Tibial nerve (tissue), 4 donors: ENCODE data around the gene FGD2. TPM values are rescaled to one million over a fixed set of nuclear protein-coding genes. Genes with fewer than 3 reads are reported as not detected.

Experiments used
- DNase-seq, 2 donors: peaks; one replicate each; pipeline ENCODE4 v3.0.0-alpha.2; 2019; ENCODE audit warnings: low spot score in 2 of 2
- H3K27ac ChIP-seq, 4 donors: fragments of 200-600 bp; sonication (generic) in 3 of 4; one replicate each; pipeline ENCODE4 v1.5.1; 2017 to 2019; ENCODE audit warnings: mild to moderate bottlenecking in 1 of 4
- H3K27me3 ChIP-seq, 2 donors: fragments of 200-600 bp; sonication (generic) in 1 of 2; one replicate each; pipeline versions ENCODE4 v1.5.1 to v1.6.0; 2017 to 2019
- H3K36me3 ChIP-seq, 3 donors: fragments of 200-600 bp; sonication (generic); one replicate each; pipeline ENCODE4 v1.5.1; 2018 to 2019
- H3K4me1 ChIP-seq, 4 donors: fragments of 200-600 bp; sonication (generic) in 3 of 4; one replicate each; pipeline ENCODE4 v1.5.1; 2017 to 2019
- H3K4me3 ChIP-seq, 4 donors: fragments of 200-600 bp; sonication (generic) in 3 of 4; one replicate each; pipeline ENCODE4 v1.5.1; 2017 to 2019; ENCODE audit warnings: mild to moderate bottlenecking in 1 of 4, moderate library complexity in 1 of 4
- H3K9me3 ChIP-seq, 4 donors: fragments of 200-600 bp; sonication (generic) in 3 of 4; one replicate each; pipeline ENCODE4 v1.5.1; 2017 to 2019
- EP300 ChIP-seq, 2 donors: sonication (generic); formaldehyde crosslinking; IDR thresholded peaks; one replicate each; pipeline ENCODE4 v1.6.1; 2017; ENCODE audit warnings: antibody characterized with exemption in 2 of 2, mild to moderate bottlenecking in 1 of 2
- POLR2A ChIP-seq, 2 donors: fragments of 450-650 bp; IDR thresholded peaks; one replicate each; pipeline ENCODE4 v1.6.1; 2017; ENCODE audit warnings: antibody characterized with exemption in 2 of 2, mild to moderate bottlenecking in 2 of 2, moderate library complexity in 2 of 2
- WGBS, 2 donors: methylation state at CpG; one replicate each; pipeline ENCODE4 v1.1.5; 2018; 5-methylcytosine and 5-hydroxymethylcytosine counted together
- total RNA-seq, 4 donors: library from RNA; depleted of rRNA; stranded (reverse); fragments of >200 nt; gene quantifications; one replicate each; pipeline ENCODE4 v1.1.0, GENCODE V29; 2016
- TF ChIP-seq, protein P1 (sequence below), 5 experiments: fragments of 200-600 bp in 3 of 5; fragments of 450-650 bp in 2 of 5; sonication (generic) in 3 of 5; IDR thresholded peaks; one replicate each; pipeline ENCODE4 v1.5.1; 2016 to 2019; ENCODE audit warnings: antibody characterized with exemption in 5 of 5, mild to moderate bottlenecking in 3 of 5, moderate library complexity in 2 of 5

The FGD2 gene
- total RNA-seq, 4 donors from 2014 or later = 40.9 to 182 (median 48.5) TPM

DNA sequence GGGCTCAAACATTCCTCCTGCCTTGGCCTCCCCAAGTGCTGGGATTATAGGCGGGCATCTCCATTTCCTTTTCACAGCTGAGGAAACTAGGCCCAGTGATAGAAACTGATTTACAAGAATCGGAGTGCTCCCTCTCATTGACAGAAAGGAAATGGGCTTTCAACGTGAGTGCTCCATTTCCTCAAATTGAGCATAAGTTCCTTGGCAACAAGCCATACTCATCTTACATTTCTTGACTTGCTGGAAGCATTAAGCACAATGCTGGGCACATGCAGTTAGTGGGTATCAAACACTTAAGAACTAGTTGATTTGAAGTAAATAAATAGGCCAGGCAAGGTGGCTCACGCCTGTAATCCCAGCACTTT, 54.7 kb downstream of the FGD2 start:
- 79 to 85% methylated on average over 4 of the region's 4 CpGs for WGBS, 2 donors

GRCh38 chr6:37061157-37061804, 55.8 kb downstream of the FGD2 start:
- H3K9me3 ChIP-seq = no peaks in the 10 kb centered on the region
- no peaks in the 10 kb centered on the region for H3K27me3 ChIP-seq
- no peak for TF ChIP-seq EP300 (IDR thresholded peaks at IDR 0.05)
- TF ChIP-seq, protein P1, sequence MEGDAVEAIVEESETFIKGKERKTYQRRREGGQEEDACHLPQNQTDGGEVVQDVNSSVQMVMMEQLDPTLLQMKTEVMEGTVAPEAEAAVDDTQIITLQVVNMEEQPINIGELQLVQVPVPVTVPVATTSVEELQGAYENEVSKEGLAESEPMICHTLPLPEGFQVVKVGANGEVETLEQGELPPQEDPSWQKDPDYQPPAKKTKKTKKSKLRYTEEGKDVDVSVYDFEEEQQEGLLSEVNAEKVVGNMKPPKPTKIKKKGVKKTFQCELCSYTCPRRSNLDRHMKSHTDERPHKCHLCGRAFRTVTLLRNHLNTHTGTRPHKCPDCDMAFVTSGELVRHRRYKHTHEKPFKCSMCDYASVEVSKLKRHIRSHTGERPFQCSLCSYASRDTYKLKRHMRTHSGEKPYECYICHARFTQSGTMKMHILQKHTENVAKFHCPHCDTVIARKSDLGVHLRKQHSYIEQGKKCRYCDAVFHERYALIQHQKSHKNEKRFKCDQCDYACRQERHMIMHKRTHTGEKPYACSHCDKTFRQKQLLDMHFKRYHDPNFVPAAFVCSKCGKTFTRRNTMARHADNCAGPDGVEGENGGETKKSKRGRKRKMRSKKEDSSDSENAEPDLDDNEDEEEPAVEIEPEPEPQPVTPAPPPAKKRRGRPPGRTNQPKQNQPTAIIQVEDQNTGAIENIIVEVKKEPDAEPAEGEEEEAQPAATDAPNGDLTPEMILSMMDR (IDR thresholded peaks at IDR 0.05) = no peak
- no peak for TF ChIP-seq POLR2A (IDR thresholded peaks at IDR 0.05)
- H3K4me3 ChIP-seq = no peak overlapping the region
- WGBS, 2 donors = 64 to 85% methylated on average over 11 of the region's 11 CpGs
- no peaks in the 10 kb centered on the region for H3K36me3 ChIP-seq
- peaks cover 0 to 14% (median 8%) of the 10 kb centered on the region in 4 donors for H3K4me1 ChIP-seq
- H3K27ac ChIP-seq = no peak overlapping the region
- DNase-seq = no peak

More for the DNA sequence above, 54.7 kb downstream of the FGD2 start:
- Histone ChIP-seq H3K9me3 (no peaks in the 10 kb centered on the region), H3K4me3 (no peak overlapping the region), H3K36me3 (no peaks in the 10 kb centered on the region), H3K4me1 (peaks cover 0 to 14% (median 8%) of the 10 kb centered on the region in 4 donors), H3K27me3 (no peaks in the 10 kb centered on the region), H3K27ac (peak overlapping the region in 1 of 4 donors; percentile 50)
- no peak for DNase-seq
- TF ChIP-seq, protein P1 (IDR thresholded peaks at IDR 0.05) = no peak
- TF ChIP-seq EP300 (IDR thresholded peaks at IDR 0.05) = no peak
- no peak for TF ChIP-seq POLR2A (IDR thresholded peaks at IDR 0.05)

GRCh38 chr6:37062424-37062823, 57.0 kb downstream of the FGD2 start:
- Histone ChIP-seq H3K4me1 (peaks cover 0 to 14% (median 8%) of the 10 kb centered on the region in 4 donors), H3K4me3 (no peak overlapping the region), H3K9me3 (no peaks in the 10 kb centered on the region), H3K27ac (no peak overlapping the region), H3K27me3 (no peaks in the 10 kb centered on the region), H3K36me3 (no peaks in the 10 kb centered on the region)
- no peak for TF ChIP-seq EP300 (IDR thresholded peaks at IDR 0.05)
- TF ChIP-seq POLR2A (IDR thresholded peaks at IDR 0.05) = no peak
- TF ChIP-seq, protein P1 (IDR thresholded peaks at IDR 0.05) = no peak
- DNase-seq = no peak
- 77 to 81% methylated on average over 6 of the region's 6 CpGs for WGBS, 2 donors

- no peak for DNase-seq
- TF ChIP-seq POLR2A (IDR thresholded peaks at IDR 0.05) (no peak), EP300 (IDR thresholded peaks at IDR 0.05) (no peak)
- TF ChIP-seq, protein P1 (IDR thresholded peaks at IDR 0.05) = no peak
- H3K9me3 ChIP-seq = peaks cover 0 to 6% (median 0%) of the 10 kb centered on the region in 4 donors
- no peaks in the 10 kb centered on the region for H3K4me1 ChIP-seq
- no peaks in the 10 kb centered on the region for H3K36me3 ChIP-seq
- 83 to 84% methylated on average over 17 of the region's 17 CpGs for WGBS, 2 donors
- H3K27me3 ChIP-seq = no peaks in the 10 kb centered on the region
- H3K4me3 ChIP-seq = no peak overlapping the region
- no peak overlapping the region for H3K27ac ChIP-seq
Observed at GRCh38 chr6:37068356-37069270, 63.2 kb downstream of the FGD2 start.

GRCh38 chr6:37069639-37070038, 64.2 kb downstream of the FGD2 start:
- no peak for TF ChIP-seq EP300 (IDR thresholded peaks at IDR 0.05)
- TF ChIP-seq, protein P1 (IDR thresholded peaks at IDR 0.05) = no peak
- TF ChIP-seq POLR2A (IDR thresholded peaks at IDR 0.05) = no peak
- no peak overlapping the region for H3K4me3 ChIP-seq

More at GRCh38 chr6:37069639-37070038, 64.2 kb downstream of the FGD2 start:
- Histone ChIP-seq H3K36me3 (no peaks in the 10 kb centered on the region), H3K4me1 (no peaks in the 10 kb centered on the region), H3K9me3 (peaks cover 0 to 7% (median 0%) of the 10 kb centered on the region in 4 donors), H3K27ac (no peak overlapping the region), H3K27me3 (no peaks in the 10 kb centered on the region)
- WGBS, 2 donors = 74 to 93% methylated on average over 5 of the region's 5 CpGs
- no peak for DNase-seq
